Small intestine (tissue), 7 donors: ENCODE results near the gene PRKAG2. TPM values are rescaled to one million over a fixed set of nuclear protein-coding genes. Genes with fewer than 3 reads are reported as not detected.
"Not testable (repeated sequence)": the region's sequence is repeated elsewhere in the genome, so short reads cannot be mapped to it uniquely, and the experiment has no call there.

Experiments
- DNase-seq, 2 donors: peaks; one replicate each; pipeline versions ENCODE4 v3.0.0 to v3.0.0-alpha.2; 2013
- FAIRE-seq: peaks from 2 replicates; lab custom pipeline; 2012; peaks lifted over from hg19 to GRCh38; lab: Jason Lieb, UNC
- H3K27ac ChIP-seq, 3 donors: one replicate each; pipeline ENCODE4 v1.5.1; 2013; ENCODE audit warnings: low read length in 2 of 3, mild to moderate bottlenecking in 2 of 3, control low read depth in 1 of 3, inconsistent platforms in 1 of 3, low read depth in 1 of 3, moderate library complexity in 1 of 3
- H3K27me3 ChIP-seq, 3 donors: one replicate each; pipeline ENCODE4 v1.6.1; 2013; ENCODE audit warnings: low read length in 3 of 3, inconsistent platforms in 1 of 3; ENCODE audit not compliant: control insufficient read depth in 3 of 3, insufficient read depth in 3 of 3
- H3K36me3 ChIP-seq, 3 donors: one replicate each; pipeline ENCODE4 v1.6.1; 2013; ENCODE audit warnings: low read length in 3 of 3, inconsistent platforms in 1 of 3, low read depth in 1 of 3, mild to moderate bottlenecking in 1 of 3, moderate library complexity in 1 of 3; ENCODE audit not compliant: control insufficient read depth in 3 of 3, insufficient read depth in 2 of 3
- H3K4me1 ChIP-seq, 3 donors: one replicate each; pipeline ENCODE4 v1.6.1; 2013; ENCODE audit warnings: low read length in 2 of 3, inconsistent platforms in 1 of 3, low read depth in 1 of 3, mild to moderate bottlenecking in 1 of 3, moderate library complexity in 1 of 3; ENCODE audit not compliant: control insufficient read depth in 3 of 3, insufficient read depth in 2 of 3
- H3K4me3 ChIP-seq, 3 donors: one replicate each; pipeline ENCODE4 v1.5.1; 2013; ENCODE audit warnings: low read length in 3 of 3, control low read depth in 1 of 3, inconsistent platforms in 1 of 3, low read depth in 1 of 3, mild to moderate bottlenecking in 1 of 3, moderate library complexity in 1 of 3
- H3K9me3 ChIP-seq, 2 donors: one replicate each; pipeline ENCODE4 v1.6.1; 2013; ENCODE audit warnings: low read depth in 1 of 2, low read length in 1 of 2; ENCODE audit not compliant: control insufficient read depth in 2 of 2, insufficient read depth in 1 of 2
- whole genome bisulfite sequencing, 3 donors: extraction: QIAGEN DNeasy Blood & Tissue Kit; methylation state at CpG; one replicate each; pipeline ENCODE4 v1.1.7; 2013; 5-methylcytosine and 5-hydroxymethylcytosine counted together
- polyA plus RNA-seq, 4 donors: library from polyadenylated mRNA; stranded (reverse) in 3 of 4; unstranded in 1 of 4; fragments of 200-250 nt in 3 of 4; fragments of 120-200 nt in 1 of 4; gene quantifications; one replicate each; pipeline versions ENCODE4 v1.2.1 to v1.2.3, GENCODE V29; 2013
- donor health status: healthy with polysubstance abuse.
- donor health status: control.
- donor health status: control.
- donor health status: Bipolar disorder and iron deficiency.
- donor health status: healthy.

PRKAG2 gene
- polyA plus RNA-seq, 4 donors = 26.3 to 57.9 (median 49.4) TPM

DNA sequence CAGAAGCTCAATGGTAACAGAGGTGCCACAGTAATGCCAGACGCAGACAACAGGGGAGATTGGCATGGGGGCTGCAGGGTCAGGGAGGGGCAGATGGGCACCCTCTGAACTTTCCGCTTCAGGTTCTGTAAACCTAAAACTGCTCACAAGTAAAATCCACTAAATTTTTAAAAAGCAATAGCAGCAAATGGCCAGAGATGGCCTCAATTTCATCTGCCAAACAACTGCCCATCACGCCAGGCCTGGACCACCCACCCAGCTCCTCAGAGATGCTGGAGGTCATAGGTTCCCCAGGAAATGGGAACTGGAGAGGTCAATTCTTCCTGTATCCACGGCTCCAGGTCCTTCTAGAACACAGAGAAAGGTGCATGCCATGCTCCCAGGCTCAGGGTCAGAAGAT lies 76.1 kb downstream of the PRKAG2 start:
- DNase-seq = no peak
- H3K9me3 ChIP-seq = peaks cover 0 to 12% of the 10 kb centered on the region in 2 donors
- H3K4me1 ChIP-seq = peaks cover 8 to 71% (median 13%) of the 10 kb centered on the region in 3 donors
- peaks cover 0 to 42% (median 0%) of the 10 kb centered on the region in 3 donors for H3K36me3 ChIP-seq
- no peak for FAIRE-seq
- H3K27me3 ChIP-seq = no peaks in the 10 kb centered on the region
- peak overlapping the region in 2 of 3 donors; percentile 97 to 98 for H3K27ac ChIP-seq
- no peak overlapping the region for H3K4me3 ChIP-seq
- WGBS, 3 donors = 88 to 96% (median 89%) methylated on average over 4 of the region's 4 CpGs

DNA sequence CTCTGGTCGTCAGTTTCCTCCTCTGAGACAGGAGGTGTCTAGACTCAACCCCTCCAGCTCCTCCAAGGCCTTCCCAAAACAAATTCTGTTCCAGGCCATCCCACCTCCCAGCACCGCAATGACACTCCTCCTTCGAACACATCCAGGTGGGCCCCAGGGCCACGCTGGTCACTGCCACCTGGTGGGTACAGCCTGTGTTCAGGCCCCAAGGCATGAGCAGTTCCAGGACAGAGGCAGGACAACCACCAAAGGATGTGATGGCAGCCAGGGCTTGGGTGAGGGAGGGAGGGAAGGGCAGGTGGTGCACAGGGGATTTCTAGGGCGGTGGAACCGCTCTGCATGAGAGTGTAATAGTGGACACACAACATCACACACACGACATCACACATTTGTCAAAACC lies 76.5 kb downstream of the PRKAG2 start:
- FAIRE-seq (no peak), DNase-seq (no peak)
- peaks cover 0 to 45% (median 0%) of the 10 kb centered on the region in 3 donors for H3K36me3 ChIP-seq
- peak overlapping the region in 1 of 3 donors; percentile 97 for H3K27ac ChIP-seq
- H3K27me3 ChIP-seq = no peaks in the 10 kb centered on the region
- H3K4me1 ChIP-seq = peaks cover 8 to 66% (median 13%) of the 10 kb centered on the region in 3 donors
- H3K9me3 ChIP-seq = peaks cover 0 to 12% of the 10 kb centered on the region in 2 donors
- 92 to 99% (median 96%) methylated on average over 7 of the region's 7 CpGs for WGBS, 3 donors
- H3K4me3 ChIP-seq = no peak overlapping the region

- Histone ChIP-seq H3K9me3 (peaks cover 0 to 5% of the 10 kb centered on the region in 2 donors), H3K27ac (no peak overlapping the region), H3K4me1 (peaks cover 8 to 60% (median 13%) of the 10 kb centered on the region in 3 donors), H3K36me3 (peaks cover 0 to 46% (median 3%) of the 10 kb centered on the region in 3 donors), H3K27me3 (no peaks in the 10 kb centered on the region), H3K4me3 (no peak overlapping the region)
- 96 to 97% (median 96%) methylated on average over 15 of the region's 15 CpGs for WGBS, 3 donors
- DNase-seq (no peak), FAIRE-seq (no peak)
Observed at GRCh38 chr7:151799506-151799905, 77.4 kb downstream of the PRKAG2 start.

DNA sequence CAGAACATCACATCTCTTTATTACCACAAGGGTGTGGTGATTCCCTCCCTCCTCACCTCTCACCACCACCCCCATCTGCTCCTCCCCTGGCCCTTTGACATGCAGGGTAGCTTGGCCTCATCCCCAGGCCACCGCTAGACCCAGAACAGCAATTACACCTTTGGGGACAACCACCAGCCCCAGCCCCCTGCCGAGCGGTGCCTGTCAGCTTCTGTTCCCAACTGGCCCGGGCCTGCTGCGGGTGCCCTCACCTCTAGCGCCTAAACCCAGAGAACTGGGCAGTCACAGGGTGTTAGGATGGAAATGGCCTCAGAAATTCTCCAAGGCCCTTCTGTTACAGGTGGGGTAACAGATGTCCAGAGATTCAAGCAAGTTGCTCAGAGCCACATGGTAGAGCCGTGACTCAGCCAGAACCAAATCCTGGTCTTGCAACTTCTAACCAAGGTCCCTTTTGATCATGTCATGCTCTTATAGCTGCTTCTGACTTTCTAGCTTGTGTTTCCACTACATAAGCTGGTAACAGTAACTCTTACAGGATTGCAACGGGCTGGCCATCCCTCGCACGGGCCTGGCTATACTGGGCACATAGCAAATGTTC lies 78.0 kb downstream of the PRKAG2 start:
- Histone ChIP-seq H3K4me3 (no peak overlapping the region), H3K9me3 (no peaks in the 10 kb centered on the region), H3K27ac (peak overlapping the region in 1 of 3 donors; percentile 16), H3K27me3 (no peaks in the 10 kb centered on the region), H3K4me1 (peaks cover 8 to 55% (median 13%) of the 10 kb centered on the region in 3 donors), H3K36me3 (peaks cover 0 to 48% (median 3%) of the 10 kb centered on the region in 3 donors)
- FAIRE-seq (no peak), DNase-seq (no peak)
- WGBS, 3 donors = 85 to 94% (median 91%) methylated on average over 10 of the region's 10 CpGs

DNA sequence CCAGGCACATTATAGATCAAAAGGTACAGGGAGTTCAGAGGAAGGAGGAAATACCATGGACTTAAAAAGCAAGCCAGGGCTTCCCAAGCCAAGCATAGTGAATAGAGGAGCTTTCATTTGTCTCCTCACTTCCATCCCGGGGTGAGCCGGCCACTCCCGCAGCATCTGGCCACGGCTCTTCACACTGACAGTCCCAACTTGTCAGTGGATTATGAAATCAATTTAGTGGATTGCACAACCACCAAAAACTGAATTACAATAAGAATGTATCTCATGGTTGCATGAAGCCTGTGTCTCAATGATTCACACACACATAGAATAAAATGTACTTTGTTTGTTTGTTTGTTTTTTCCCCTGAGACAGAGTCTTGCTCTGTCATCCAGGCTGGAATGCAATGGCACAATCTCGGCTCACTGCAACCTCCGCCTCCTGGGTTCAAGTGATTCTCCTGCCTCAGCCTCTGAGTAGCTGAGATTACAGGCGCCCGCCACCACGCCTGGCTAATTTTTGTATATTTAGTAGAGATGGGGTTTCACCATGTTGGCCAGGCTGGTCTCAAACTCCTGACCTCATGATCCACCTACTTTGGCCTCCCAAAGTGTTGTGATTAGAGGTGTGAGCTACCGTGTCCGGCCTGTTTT lies 79.1 kb downstream of the PRKAG2 start:
- H3K4me3 ChIP-seq, H3K9me3 ChIP-seq, H3K27me3 ChIP-seq, FAIRE-seq: not testable (repeated sequence)
- H3K27ac ChIP-seq = peak overlapping the region; percentile 81 to 84 (median 83)
- H3K36me3 ChIP-seq = peaks cover 0 to 58% (median 3%) of the 10 kb centered on the region in 3 donors
- 70 to 75% (median 73%) methylated on average over 11 of the region's 11 CpGs for WGBS, 3 donors
- H3K4me1 ChIP-seq = peaks cover 8 to 46% (median 13%) of the 10 kb centered on the region in 3 donors
- peak; percentile 37 for DNase-seq

GRCh38 chr7:151796871-151797537 lies 79.9 kb downstream of the PRKAG2 start:
- Histone ChIP-seq H3K27me3 (no peaks in the 10 kb centered on the region), H3K4me3 (no peak overlapping the region), H3K4me1 (peaks cover 8 to 39% (median 9%) of the 10 kb centered on the region in 3 donors), H3K27ac (peak overlapping the region; percentile 81 to 84 (median 83)), H3K36me3 (peaks cover 0 to 65% (median 3%) of the 10 kb centered on the region in 3 donors), H3K9me3 (no peaks in the 10 kb centered on the region)
- DNase-seq = no peak
- 58 to 68% (median 61%) methylated on average over 17 of the region's 17 CpGs for WGBS, 3 donors
- FAIRE-seq = no peak

- H3K27me3 ChIP-seq = no peaks in the 10 kb centered on the region
- peaks cover 0 to 59% (median 3%) of the 10 kb centered on the region in 3 donors for H3K36me3 ChIP-seq
- DNase-seq (peak; percentile 55 to 86), FAIRE-seq (no peak)
- no peak overlapping the region for H3K4me3 ChIP-seq
- H3K9me3 ChIP-seq = no peaks in the 10 kb centered on the region
- WGBS, 3 donors = 67 to 79% (median 71%) methylated on average over 27 of the region's 27 CpGs
- H3K4me1 ChIP-seq = peaks cover 4 to 32% (median 8%) of the 10 kb centered on the region in 3 donors
- H3K27ac ChIP-seq = peak overlapping the region; percentile 33 to 84 (median 83)
Observed at GRCh38 chr7:151796091-151796870, 80.6 kb downstream of the PRKAG2 start.
